K562 (cell line): Measurements from ENCODE around the gene SCMH1. TPM values are rescaled to one million over a fixed set of nuclear protein-coding genes. Genes with fewer than 3 reads are reported as not detected.
A peak's percentile ranks its signal among the peaks of the same experiment; 100 is the strongest.

Experiments
- ATAC-seq: fragments of 200-7000 bp; cut with Tn5 transposase; 3 replicates; pipeline ENCODE4 v1.9.1; 2020; ENCODE audit warnings: moderate library complexity
- BruUV-seq: library from RNA; stranded (reverse); fragments of 400-500 nt; replicated peaks from 2 replicates; lab custom pipeline; 2021; lab: Mats Ljungman, UMichigan
- CTCF ChIA-PET: fragments of 300-600 bp; formaldehyde crosslinking; extraction: SDS; loops from one replicate; lab custom pipeline; 2021; ENCODE audit warnings: low intra/inter-chr PET ratio; lab: Yijun Ruan, JAX
- POLR2A ChIA-PET: fragments of 300-600, 350-650 bp; sonication (Branson Sonifier 250); formaldehyde crosslinking; extraction: SDS; loops from one replicate; lab custom pipeline; 2021; ENCODE audit warnings: antibody characterized with exemption, inconsistent platforms; lab: Yijun Ruan, JAX
- DNase-seq, 4 experiments: peaks; one replicate each; pipeline versions ENCODE4 v3.0.0 to v3.0.0-alpha.2; 2011 to 2018; ENCODE audit warnings: low spot score in 3 of 4, mixed read lengths in 3 of 4; ENCODE audit errors: extremely low read depth in 1 of 4
- FAIRE-seq: peaks from 2 replicates; lab custom pipeline; 2011; peaks lifted over from hg19 to GRCh38; lab: Jason Lieb, UNC
- H2AFZ ChIP-seq: 2 replicates; pipeline ENCODE4 v1.6.0; 2011; ENCODE audit warnings: low read depth, low read length, control low read depth, inconsistent platforms
- H3K27ac ChIP-seq: fragments of 200-600 bp; 3 replicates; pipeline ENCODE4 v1.8.0; 2011; ENCODE audit warnings: low read depth, mild to moderate bottlenecking, control low read depth, inconsistent platforms, low read length, moderate library complexity, mixed read lengths; ENCODE audit errors: extremely low read depth
- H3K27me3 ChIP-seq, 2 experiments: fragments of 300-600 bp in 1 of 2; 2 replicates in 1 of 2; 3 replicates in 1 of 2; pipeline versions ENCODE4 v1.6.0 to v1.8.0; 2011; ENCODE audit warnings: inconsistent platforms in 2 of 2, low read length in 2 of 2, mild to moderate bottlenecking in 1 of 2, mixed read lengths in 1 of 2, moderate library complexity in 1 of 2; ENCODE audit not compliant: control insufficient read depth in 2 of 2, insufficient read depth in 2 of 2
- H3K36me3 ChIP-seq: fragments of 300-600 bp; 3 replicates; pipeline ENCODE4 v1.8.0; 2011; ENCODE audit warnings: mild to moderate bottlenecking, low read length, inconsistent platforms; ENCODE audit not compliant: control insufficient read depth, insufficient read depth
- H3K4me1 ChIP-seq, 2 experiments: fragments of 200-600 bp in 1 of 2; replicated peaks in 1 of 2; 2 replicates in 1 of 2; 3 replicates in 1 of 2; pipeline versions ENCODE4 v1.5.1 to v1.8.0; 2011; ENCODE audit warnings: inconsistent platforms in 2 of 2, low read length in 2 of 2, mild to moderate bottlenecking in 1 of 2, mixed read lengths in 1 of 2, moderate library complexity in 1 of 2; ENCODE audit not compliant: control insufficient read depth in 2 of 2, insufficient read depth in 2 of 2
- H3K4me2 ChIP-seq: 2 replicates; pipeline ENCODE4 v1.6.1; 2011; ENCODE audit warnings: low read length, control low read depth, inconsistent platforms, mixed read lengths; ENCODE audit not compliant: insufficient read depth
- H3K4me3 ChIP-seq: fragments of 200-600 bp; sonication (generic), shearing (Covaris generic); 2 replicates; pipeline ENCODE4 v1.5.1; 2016; ENCODE audit warnings: control low read depth, inconsistent platforms
- H3K79me2 ChIP-seq: fragments of 200-600 bp; 3 replicates; pipeline ENCODE4 v1.8.0; 2011; ENCODE audit warnings: low read length, inconsistent platforms; ENCODE audit not compliant: control insufficient read depth, insufficient read depth
- H3K9ac ChIP-seq, 2 experiments: 2 replicates each; pipeline versions ENCODE4 v1.6.0 to v1.6.1; 2011; ENCODE audit warnings: low read depth in 2 of 2, low read length in 2 of 2, control low read depth in 1 of 2, inconsistent platforms in 1 of 2, mild to moderate bottlenecking in 1 of 2, mixed read lengths in 1 of 2; ENCODE audit not compliant: insufficient read depth in 1 of 2
- H3K9me1 ChIP-seq: one replicate; pipeline ENCODE4 v1.6.0; 2011; ENCODE audit warnings: inconsistent platforms, mild to moderate bottlenecking, low read length, moderate library complexity; ENCODE audit not compliant: control insufficient read depth, insufficient read depth
- H3K9me3 ChIP-seq: replicated peaks from 2 replicates; pipeline ENCODE4 v1.5.1; 2011; ENCODE audit warnings: low read depth, low read length, inconsistent platforms; ENCODE audit not compliant: control insufficient read depth, insufficient read depth
- H4K20me1 ChIP-seq: replicated peaks from 2 replicates; pipeline ENCODE4 v1.6.1; 2011; ENCODE audit warnings: low read length, inconsistent platforms, mixed read lengths; ENCODE audit not compliant: control insufficient read depth, insufficient read depth
- CBX2 ChIP-seq: fragments of 200-600 bp; sonication (generic); IDR thresholded peaks from one replicate; pipeline ENCODE4 v1.6.1; 2012; ENCODE audit warnings: mild to moderate bottlenecking, low read length, inconsistent platforms; ENCODE audit not compliant: insufficient read depth, poor library complexity, severe bottlenecking
- HDAC2 ChIP-seq: fragments of 450-650 bp; IDR thresholded peaks from 2 replicates; pipeline ENCODE4 v1.6.1; 2016; ENCODE audit warnings: mild to moderate bottlenecking
- KDM1A ChIP-seq, 2 experiments: fragments of 450-650 bp; IDR thresholded peaks; 2 replicates each; pipeline ENCODE4 v1.6.1; 2016; ENCODE audit warnings: mild to moderate bottlenecking in 2 of 2
- MEIS2 ChIP-seq: fragments of 450-650 bp; IDR thresholded peaks from 2 replicates; pipeline ENCODE4 v1.6.1; 2014; ENCODE audit warnings: mild to moderate bottlenecking; ENCODE audit not compliant: partially characterized antibody
- MXI1 ChIP-seq: IDR thresholded peaks from 2 replicates; pipeline ENCODE4 v1.6.1; 2011; ENCODE audit warnings: low read depth, mild to moderate bottlenecking, improper control_type of control experiment, low read length
- MYBL2 ChIP-seq, 2 experiments: fragments of 450-650 bp in 1 of 2; sonication (generic) in 1 of 2; formaldehyde crosslinking in 1 of 2; IDR thresholded peaks; 2 replicates each; pipeline versions ENCODE4 v1.6.1 to v1.8.1; 2017 to 2022; ENCODE audit warnings: borderline replicate concordance in 1 of 2, inconsistent platforms in 1 of 2, low read depth in 1 of 2, mild to moderate bottlenecking in 1 of 2, missing genetic modification reagents in 1 of 2, moderate library complexity in 1 of 2
- PHB ChIP-seq: fragments of 250-450 bp; sonication (Bioruptor Pico); IDR thresholded peaks from 2 replicates; pipeline ENCODE4 v1.5.0; 2021
- SMAD2 ChIP-seq: fragments of 150-350 bp; IDR thresholded peaks from 2 replicates; pipeline ENCODE4 v1.6.1; 2014; ENCODE audit warnings: low read depth, mild to moderate bottlenecking, low read length
- whole genome bisulfite sequencing: fragments of 100-300 bp; shearing (Covaris generic); methylation state at CpG from one replicate; pipeline ENCODE4 v1.1.6; 2016; ENCODE audit warnings: low coverage, mixed read lengths; ENCODE audit not compliant: insufficient coverage; ENCODE audit errors: missing lambda C conversion rate; 5-methylcytosine and 5-hydroxymethylcytosine counted together
- in situ Hi-C: fragments of 300-500 bp; cut with MboI; formaldehyde crosslinking; loops from 4 replicates; pipeline ENCODE4 v1.15.0; 2018; ENCODE audit warnings: inconsistent platforms, mixed read lengths
- intact Hi-C: fragments of 100-400 bp; cut with micrococcal nuclease; formaldehyde crosslinking; loops from 2 replicates; pipeline ENCODE4 v1.14.2; 2022
- polyA plus RNA-seq, 8 experiments: library from polyadenylated mRNA; depleted of rRNA in 4 of 8; stranded (reverse) in 5 of 8; unstranded in 3 of 8; fragments of >200 nt; fragmentation: Nextera tagmentation in 2 of 8; fragmentation: Illumina TruSeq in 1 of 8; extraction: Ambion mirVana in 2 of 8; extraction: Trizol in 1 of 8; gene quantifications; 2 replicates each; pipeline versions ENCODE4 v1.2.1 to v1.2.3, GENCODE V29; 2011 to 2014; ENCODE audit warnings: inconsistent platforms in 1 of 8, missing spikeins in 1 of 8
- total RNA-seq, 7 experiments: library from RNA; depleted of rRNA in 6 of 7; stranded (reverse); fragments of >200 nt in 6 of 7; fragmentation: Illumina TruSeq in 2 of 7; extraction: Trizol in 2 of 7; gene quantifications; 2 replicates each; pipeline versions ENCODE4 v1.2.1 to v1.2.3, GENCODE V29; 2011 to 2021; ENCODE audit warnings: low replicate concordance in 1 of 7

SCMH1 gene
- total and polyA plus RNA-seq, 9 of the 15 experiments (the other 6 are each of a cell fraction or from before 2014, with no cell fraction given) = 8.5 to 37.0 (median 26.8) TPM

- peaks cover 13 to 17% of the 10 kb centered on the region in 2 experiments; a peak in 4 of 5 replicates for H3K4me1 ChIP-seq
- no peak for FAIRE-seq
- H4K20me1 ChIP-seq = peaks cover 20% of the 10 kb centered on the region
- H3K4me2 ChIP-seq = no peak overlapping the region
- H3K27ac ChIP-seq = no peak overlapping the region
- no peak for DNase-seq
- no peaks in the 10 kb centered on the region for H3K9me3 ChIP-seq
- CTCF ChIA-PET = no interaction called here
- WGBS = 89% methylated on average over 19 of the region's 19 CpGs
- no peak overlapping the region for H2AFZ ChIP-seq
- intact Hi-C loops (no loop called here), in situ Hi-C loops (no loop called here)
- H3K9ac ChIP-seq = 0 out of 4 replicates have a peak overlapping the region, but pooled peaks of 1 of the 2 experiments have one; percentile 29
- H3K79me2 ChIP-seq = peaks cover 8% of the 10 kb centered on the region; the same call in 2 of the 3 replicates
- POLR2A ChIA-PET = interaction anchor here (0.6 kb wide), 1 partner anchor 54 kb away, joined by 3 read pairs; no protein-coding TSS in a partner anchor
- TF ChIP-seq MEIS2 = peak; percentile 63
- TF ChIP-seq KDM1A (IDR thresholded peaks at IDR 0.05) = no peak
- TF ChIP-seq, all 486 proteins: peak for 1
- no TSS peak for BruUV-seq
- Histone ChIP-seq H3K4me3 (no peak overlapping the region), H3K9me1 (peaks cover 10% of the 10 kb centered on the region), H3K36me3 (peaks cover 99% of the 10 kb centered on the region), H3K27me3 (no peaks in the 10 kb centered on the region; a peak in 1 of 5 replicates)
- ATAC-seq = no peak
Measured at GRCh38 chr1:41006942-41007865, 234.9 kb downstream of the SCMH1 start.

- FAIRE-seq (no peak), DNase-seq (no peak), ATAC-seq (no peak)
- H2AFZ ChIP-seq = no peak overlapping the region
- peaks cover 10% of the 10 kb centered on the region for H3K9me1 ChIP-seq
- no peak overlapping the region for H3K4me3 ChIP-seq
- 83% methylated on average over 5 of the region's 5 CpGs for WGBS
- intact Hi-C loops = no loop called here
- in situ Hi-C loops = no loop called here
- peaks cover 8% of the 10 kb centered on the region; the same call in 2 of the 3 replicates for H3K79me2 ChIP-seq
- BruUV-seq = no TSS peak
- H3K27ac ChIP-seq = no peak overlapping the region
- H3K9ac ChIP-seq = no peak overlapping the region
- peaks cover 20% of the 10 kb centered on the region for H4K20me1 ChIP-seq
- POLR2A ChIA-PET = interaction anchor here (0.6 kb wide), 1 partner anchor 18 kb away, joined by 3 read pairs; no protein-coding TSS in a partner anchor
- CTCF ChIA-PET = no interaction called here
- H3K4me1 ChIP-seq = peaks cover 13 to 17% of the 10 kb centered on the region in 2 experiments; a peak in 4 of 5 replicates
- no peaks in the 10 kb centered on the region; a peak in 1 of 5 replicates for H3K27me3 ChIP-seq
- TF ChIP-seq HDAC2 = no peak
- no peak for TF ChIP-seq SMAD2
- no peak for TF ChIP-seq PHB (CRISPR knock-in tag)
- TF ChIP-seq MXI1 = no peak
- TF ChIP-seq CBX2 = no peak
- no peak for TF ChIP-seq MYBL2 (IDR thresholded peaks at IDR 0.05; ENCODE audit: low read depth)
- no peak for TF ChIP-seq MYBL2 (CRISPR knock-in tag; IDR thresholded peaks at IDR 0.05; ENCODE audit: borderline replicate concordance)
- H3K9me3 ChIP-seq = no peaks in the 10 kb centered on the region
- H3K4me2 ChIP-seq = no peak overlapping the region
- peaks cover 99% of the 10 kb centered on the region for H3K36me3 ChIP-seq
Measured at GRCh38 chr1:41005876-41006275, 236.2 kb downstream of the SCMH1 start.
